22Rv1 (cell line): ENCODE measurements around the gene TSPOAP1.

Experiments used
- CTCF ChIP-seq: fragments of 450-650 bp; IDR thresholded peaks from 2 replicates; pipeline ENCODE4 v1.5.1; 2017; ENCODE audit warnings: mild to moderate bottlenecking
- ZFX ChIP-seq: fragments of 450-650 bp; IDR thresholded peaks from 2 replicates; pipeline ENCODE4 v1.6.1; 2017; ENCODE audit warnings: antibody characterized with exemption, borderline replicate concordance

GRCh38 chr17:58275417-58275816, 53.2 kb downstream of the TSPOAP1 start:
- TF ChIP-seq CTCF, result no peak
- TF ChIP-seq ZFX, result no peak
